CD4-positive, alpha-beta T cell treated with Interleukin-4 for 4 hours (primary cell): ENCODE measurements around the gene PIK3C2G.

Experiments used
- DNase-seq: peaks from one replicate; pipeline ENCODE4 v3.0.0-alpha.2; 2020

PIK3C2G gene

GRCh38 chr12:18421867-18422266, 160.5 kb downstream of the PIK3C2G start:
- DNase-seq: no peak

DNA sequence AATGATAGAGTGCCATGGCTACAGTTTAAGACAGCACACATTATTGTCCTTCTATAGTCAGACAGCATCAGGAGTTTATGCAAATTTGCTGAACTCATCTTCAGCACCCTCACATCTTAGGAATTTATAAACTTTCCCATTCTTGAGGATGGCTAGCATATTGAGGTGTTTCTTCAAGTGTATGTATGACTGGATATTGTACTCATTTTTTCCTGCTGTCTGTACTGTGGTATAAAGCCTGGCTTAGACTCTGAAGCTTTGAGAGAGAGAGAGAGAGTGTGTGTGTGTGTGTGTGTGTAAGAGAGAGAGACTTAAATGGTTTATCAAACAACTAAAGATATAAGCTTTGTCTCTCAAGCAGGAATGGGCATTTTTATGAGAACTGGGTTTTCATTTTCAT, 161.6 kb downstream of the PIK3C2G start:
- DNase-seq: no peak

GRCh38 chr12:18424857-18425256, 163.5 kb downstream of the PIK3C2G start:
- DNase-seq: no peak

DNA sequence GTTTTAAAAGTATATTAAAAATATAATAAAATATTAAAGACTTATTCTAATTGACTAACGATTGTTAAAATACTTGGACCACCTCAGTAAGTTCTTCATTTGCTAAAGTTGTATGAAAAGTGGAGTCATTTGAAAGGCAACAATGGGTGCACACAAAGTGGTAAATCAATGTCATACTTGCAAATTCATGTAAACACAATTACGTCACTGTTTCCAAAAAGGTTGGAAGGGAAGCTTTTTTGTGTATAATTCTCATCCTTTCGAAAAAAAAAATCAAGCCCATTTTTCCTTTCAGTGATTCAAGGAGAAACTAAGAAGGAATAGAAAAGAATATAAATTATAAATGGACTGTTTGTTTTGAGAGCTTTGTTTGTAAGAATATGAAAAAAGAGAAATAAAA, 166.2 kb downstream of the PIK3C2G start:
- no peak for DNase-seq

DNA sequence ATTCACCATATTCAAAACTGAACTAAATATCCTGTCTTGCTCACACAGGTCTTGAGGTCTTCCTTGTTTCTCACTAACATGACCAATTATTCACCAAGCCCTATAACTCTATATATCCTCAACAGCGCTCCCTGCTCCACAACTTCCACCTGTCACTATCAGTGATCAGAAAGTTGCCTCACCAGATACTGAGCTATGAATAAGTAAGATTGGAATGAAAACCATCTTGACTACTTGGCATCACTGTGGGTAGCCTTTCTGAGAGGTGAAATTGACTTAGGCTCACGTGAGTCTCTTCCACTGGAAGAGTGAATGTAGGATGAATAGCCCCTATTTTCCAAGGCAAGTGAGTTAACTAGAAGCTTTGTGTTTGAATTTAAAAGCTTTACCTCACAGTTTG, 167.1 kb downstream of the PIK3C2G start:
- DNase-seq: no peak

- DNase-seq: no peak
Measured at GRCh38 chr12:18429366-18429765, 168.0 kb downstream of the PIK3C2G start.

DNA sequence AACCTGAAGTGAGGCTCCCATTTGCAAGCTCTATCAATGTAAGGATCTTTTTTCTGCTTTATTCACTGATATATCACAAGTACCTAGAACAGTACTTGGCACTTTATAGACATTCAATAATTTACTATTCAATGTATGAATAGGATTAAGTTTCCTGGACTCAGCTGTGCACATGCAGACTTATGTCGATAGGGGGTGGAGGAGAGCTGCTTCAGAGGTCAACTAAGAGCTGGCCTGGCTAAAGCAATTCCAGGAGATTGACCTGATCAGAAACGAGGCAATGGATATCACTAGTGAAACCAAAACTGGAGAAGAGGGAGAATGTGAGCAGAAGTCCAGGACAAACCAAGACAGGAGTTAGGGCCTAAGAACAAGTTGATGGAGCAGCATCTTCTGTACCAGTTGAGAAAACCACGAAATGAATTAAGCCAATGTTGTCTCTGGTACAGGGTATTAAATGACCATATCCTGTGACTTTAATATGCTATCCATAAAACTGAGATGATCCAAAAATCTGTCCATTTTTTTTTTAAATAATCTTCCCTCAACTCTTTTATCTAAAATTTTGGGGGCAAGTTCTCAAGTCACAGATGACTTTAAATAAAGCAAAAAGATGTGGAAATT, 169.2 kb downstream of the PIK3C2G start:
- DNase-seq: no peak

GRCh38 chr12:18431771-18432170, 170.5 kb downstream of the PIK3C2G start:
- DNase-seq: no peak

DNA sequence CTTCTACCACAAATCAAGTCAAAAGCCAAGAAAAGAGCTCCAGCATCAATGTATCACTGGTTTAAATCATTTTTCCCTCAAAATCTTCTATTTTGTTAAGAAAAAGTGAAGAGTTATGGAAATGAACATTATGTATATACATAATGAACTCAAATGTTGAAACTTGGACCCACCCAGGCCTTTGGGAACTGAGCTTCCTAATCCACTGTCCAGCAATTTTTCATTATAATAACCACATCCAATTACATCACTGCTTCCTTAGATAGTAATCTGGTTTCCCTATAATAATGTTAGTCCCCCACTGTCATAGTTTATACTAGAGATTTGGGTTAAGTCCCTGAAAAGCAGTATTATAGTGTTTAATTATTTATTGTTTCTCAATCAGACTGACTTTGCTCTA, 170.9 kb downstream of the PIK3C2G start:
- no peak for DNase-seq

DNA sequence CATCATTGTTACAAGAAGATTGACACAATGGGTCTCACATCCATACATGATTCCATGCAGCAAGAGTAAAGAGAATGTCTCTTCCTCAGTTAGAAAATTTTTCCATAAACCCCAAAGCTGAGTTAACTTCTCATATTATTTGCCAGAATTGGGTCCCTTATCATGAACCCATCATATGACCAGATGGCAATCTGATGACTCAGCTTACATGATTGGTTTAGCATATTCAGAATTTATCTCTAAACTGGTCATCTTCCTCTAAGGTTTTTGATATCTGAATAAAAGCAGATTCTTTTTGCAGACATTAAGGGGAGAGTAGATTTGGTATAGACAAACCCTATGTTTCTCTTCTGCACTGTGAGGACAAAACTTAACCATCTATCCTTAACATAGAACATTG, 174.9 kb downstream of the PIK3C2G start:
- no peak for DNase-seq

- no peak for DNase-seq
Measured at GRCh38 chr12:18439541-18439940, 178.2 kb downstream of the PIK3C2G start.

DNA sequence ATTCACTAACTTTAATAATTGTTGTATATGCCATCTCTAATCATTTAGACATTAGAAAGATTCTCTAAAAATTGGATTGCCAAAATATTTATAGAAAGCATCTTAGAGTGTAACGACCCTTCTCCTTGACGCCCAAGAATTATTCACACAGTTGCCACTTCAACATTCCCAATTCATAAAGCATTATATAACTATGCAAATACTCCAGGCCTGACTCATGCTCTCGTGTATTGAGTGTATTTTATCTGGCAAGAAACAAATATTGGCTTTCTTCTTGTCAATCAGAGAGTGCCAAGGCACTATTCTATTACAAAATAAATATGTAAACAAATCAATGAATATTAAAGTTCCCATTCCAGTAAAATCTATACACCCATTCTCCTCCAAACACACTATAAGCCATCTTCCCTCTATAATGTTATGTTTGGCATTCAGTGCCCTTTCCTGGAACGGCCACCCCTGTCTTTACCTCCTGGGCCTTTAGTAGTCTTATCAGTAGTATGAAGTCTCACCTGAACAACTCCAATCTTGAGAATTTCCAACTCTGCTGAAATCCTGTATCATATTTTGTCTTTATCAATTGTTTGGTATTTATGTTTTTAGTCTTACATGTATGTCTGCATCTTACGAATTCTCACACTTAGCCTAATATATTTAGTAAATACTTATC, 182.6 kb downstream of the PIK3C2G start:
- no peak for DNase-seq

DNA sequence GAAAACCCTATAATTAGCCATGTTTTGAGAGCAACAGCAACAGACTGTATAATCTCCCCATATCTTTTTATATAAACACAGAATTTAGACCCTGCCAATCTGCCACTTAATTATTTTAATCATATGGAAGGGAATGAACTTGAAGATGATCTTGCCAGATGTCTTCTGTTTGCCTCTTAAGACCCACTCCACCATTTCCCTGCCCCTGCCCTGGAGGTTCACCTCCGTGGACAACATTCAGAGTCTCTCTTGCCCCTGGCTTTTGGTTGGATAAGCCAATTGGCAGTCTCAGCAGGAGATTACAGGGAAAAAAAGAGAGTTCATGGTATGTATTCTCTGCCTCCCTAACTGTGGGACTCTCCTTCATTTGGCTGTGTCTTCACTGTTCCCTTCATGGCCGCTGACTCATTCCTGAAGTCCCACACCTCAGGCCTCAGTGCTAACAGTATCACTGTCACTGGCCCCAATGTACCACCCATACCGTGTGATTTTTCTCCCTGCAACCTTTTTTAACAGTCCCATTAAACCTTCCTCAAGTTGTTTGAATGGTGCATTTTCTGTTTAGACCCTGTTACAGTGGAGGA, 184.8 kb downstream of the PIK3C2G start:
- no peak for DNase-seq

- no peak for DNase-seq
Measured at GRCh38 chr12:18454330-18454729, 193.0 kb downstream of the PIK3C2G start.

- DNase-seq: no peak
Measured at GRCh38 chr12:18456344-18456743, 195.0 kb downstream of the PIK3C2G start.

- DNase-seq: no peak
Measured at GRCh38 chr12:18457362-18457761, 196.0 kb downstream of the PIK3C2G start.

DNA sequence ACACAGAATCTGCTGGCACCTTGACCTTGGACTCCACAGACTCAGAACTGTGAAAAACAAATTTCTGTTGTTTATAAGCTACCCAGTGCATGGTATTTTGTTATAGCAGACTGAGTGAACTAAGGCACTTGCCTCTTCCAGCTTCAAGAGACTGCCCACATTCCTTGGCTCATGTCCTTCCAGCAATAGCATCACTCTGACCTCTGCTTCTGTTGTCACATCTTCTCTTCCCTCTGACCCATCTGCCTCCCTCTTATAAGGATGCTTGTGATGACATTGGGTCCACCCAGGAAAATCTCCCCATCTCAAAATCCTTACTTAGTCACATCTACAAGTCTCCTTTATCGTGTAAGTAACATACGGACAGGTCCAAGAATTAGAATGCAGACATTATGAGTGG, 200.4 kb downstream of the PIK3C2G start:
- no peak for DNase-seq

DNA sequence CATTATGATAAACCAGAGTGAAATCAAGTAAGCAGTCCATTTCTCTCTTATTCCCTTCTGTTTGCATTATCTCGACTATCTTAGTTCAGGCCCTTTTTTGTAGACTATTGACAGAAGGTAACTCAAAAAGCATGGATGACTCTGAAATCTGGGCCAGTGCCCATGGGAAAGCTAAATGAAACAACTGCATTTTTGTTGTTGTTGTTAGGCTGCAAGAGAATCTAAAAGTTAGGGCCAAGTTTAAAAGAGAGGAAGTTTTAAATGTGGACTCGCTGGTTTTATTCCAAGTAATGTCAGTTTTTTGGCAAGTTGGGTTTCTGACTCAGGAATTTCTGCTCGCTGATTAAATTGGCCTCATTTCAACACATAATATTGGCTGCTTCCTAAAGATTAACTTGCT, 201.1 kb downstream of the PIK3C2G start:
- DNase-seq: no peak

- DNase-seq: no peak
Measured at GRCh38 chr12:18467620-18468245, 206.4 kb downstream of the PIK3C2G start.

DNA sequence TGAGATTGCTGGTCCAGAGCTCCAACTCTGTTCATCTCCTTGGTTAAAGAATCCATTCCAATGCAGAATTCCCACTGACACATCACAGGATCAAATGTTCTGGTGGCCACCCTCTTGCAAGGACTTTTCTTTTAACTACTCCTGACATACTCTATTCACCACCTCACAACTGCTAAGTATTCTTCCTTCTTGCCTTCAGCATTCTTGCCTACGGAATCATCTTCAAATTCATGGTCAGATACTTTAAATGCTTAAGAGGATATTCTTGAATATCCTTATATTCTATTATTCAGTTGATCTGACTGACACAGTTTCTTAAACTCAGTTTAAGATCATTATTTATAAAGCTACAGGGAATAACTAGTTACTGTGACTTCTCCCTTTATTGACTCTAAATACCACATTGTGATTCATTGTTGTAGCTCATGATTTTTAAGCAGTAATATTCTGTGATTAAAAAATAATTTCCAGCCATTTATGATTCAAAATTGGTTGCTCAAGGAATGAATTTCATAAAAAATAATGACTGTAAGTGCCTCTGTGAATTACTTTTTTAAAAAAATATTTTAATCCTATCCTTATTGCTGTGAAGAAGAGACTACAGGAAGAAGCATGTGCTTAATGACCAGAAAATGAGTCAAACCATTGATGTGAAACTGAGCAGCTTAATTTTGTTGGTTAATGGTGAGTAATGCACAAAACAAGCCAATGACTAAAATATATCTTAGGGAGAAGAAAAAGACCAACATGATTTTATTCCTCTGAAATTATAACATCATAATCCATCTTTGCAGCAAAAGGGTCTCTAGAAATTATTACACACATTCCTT, 207.1 kb downstream of the PIK3C2G start:
- DNase-seq: no peak

DNA sequence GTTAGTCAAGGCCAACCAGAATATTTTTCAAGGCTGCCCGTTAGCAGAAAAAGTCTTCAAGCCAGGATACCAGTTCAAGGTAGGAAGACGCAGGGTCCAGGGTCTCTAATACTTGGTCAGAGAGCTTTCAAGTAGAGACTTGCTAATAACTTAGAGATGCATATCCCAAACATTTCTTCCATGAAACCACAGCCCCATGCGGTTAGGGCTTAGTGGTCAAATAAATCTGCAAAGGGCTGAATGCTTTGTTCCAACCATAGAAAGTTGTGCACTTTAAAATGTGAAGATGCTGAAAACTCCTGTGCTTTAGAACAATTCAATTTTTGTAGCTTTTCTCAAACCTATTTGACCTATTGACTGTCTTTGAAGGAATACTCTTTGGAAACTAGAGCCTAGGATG, 208.9 kb downstream of the PIK3C2G start:
- no peak for DNase-seq

- no peak for DNase-seq
Measured at GRCh38 chr12:18472304-18472703, 211.0 kb downstream of the PIK3C2G start.

DNA sequence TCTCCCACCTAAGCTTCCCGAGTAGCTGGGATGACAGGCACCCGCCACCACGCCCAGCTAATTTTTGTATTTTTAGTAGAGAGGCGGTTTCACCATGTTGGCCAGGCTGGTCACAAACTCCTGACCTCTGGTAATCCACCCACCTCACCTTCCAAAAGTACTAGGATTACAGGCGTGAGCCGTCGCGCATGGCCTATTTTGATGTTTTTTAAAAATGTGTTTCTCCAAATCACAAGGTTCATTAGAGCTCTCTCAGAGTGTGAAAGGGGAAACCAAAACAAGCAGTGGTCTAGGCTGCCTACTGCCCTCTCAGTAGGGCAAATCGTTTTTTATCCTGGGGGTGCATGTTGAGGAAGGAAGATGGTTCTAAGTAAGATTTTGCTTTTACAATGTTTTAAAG, 211.5 kb downstream of the PIK3C2G start:
- DNase-seq: no peak
